GM23338 (cell line): ENCODE measurements around the gene RASGRF2.

Experiments
- CTCF ChIP-seq, 2 experiments: fragments of 200-600 bp in 1 of 2; sonication (generic) in 1 of 2; conservative IDR thresholded peaks; 2 replicates each; pipeline versions ENCODE4 v1.5.1 to v1.6.1; 2016 to 2017; ENCODE audit warnings: antibody characterized with exemption in 2 of 2, low read depth in 2 of 2, mild to moderate bottlenecking in 2 of 2, moderate library complexity in 1 of 2
- EZH2 ChIP-seq: fragments of 200-600 bp; sonication (generic); IDR thresholded peaks from one replicate; pipeline ENCODE4 v1.8.0; 2017; ENCODE audit warnings: antibody characterized with exemption, mild to moderate bottlenecking, low read depth; ENCODE audit not compliant: unreplicated experiment
- ZNF462 ChIP-seq: fragments of 250-450 bp; sonication (Bioruptor Pico); IDR thresholded peaks from 2 replicates; pipeline ENCODE4 v1.5.0; 2020; ENCODE audit warnings: mild to moderate bottlenecking, moderate library complexity

GRCh38 chr5:81165493-81166119 is 205.4 kb downstream of the RASGRF2 start:
- TF ChIP-seq EZH2 (no peak), ZNF462 (CRISPR knock-in tag) (no peak), CTCF (conservative IDR thresholded peaks at IDR 0.05; ENCODE audit: low read depth in 2 of 2) (peak; percentile 90 to 96)
